Hematopoietic multipotent progenitor cell treated with erythropoietin and hydrocortisone succinate and interleukin-3 and kit ligand, for 6 days (in vitro differentiated cells): ENCODE data around the gene FBXL12.
"Not testable (repeated sequence)": the region's sequence is repeated elsewhere in the genome, so short reads cannot be mapped to it uniquely, and the experiment has no call there.

Experiments
- DNase-seq: peaks from one replicate; pipeline ENCODE4 v3.0.0-alpha.2; 2015

FBXL12 gene

GRCh38 chr19:9818734-9819595, at the start of gene FBXL12:
TSS of gene FBXL12 (minus strand) at chr19:9819079. CDS start at chr19:9818813, 266 bp downstream.
- peak; percentile 100 for DNase-seq

- no peak for DNase-seq
These were observed 47.0 kb upstream of the FBXL12 start for GRCh38 chr19:9865732-9866501.

GRCh38 chr19:9863759-9864158, 44.9 kb upstream of the FBXL12 start:
- no peak for DNase-seq

GRCh38 chr19:9862938-9863337, 44.1 kb upstream of the FBXL12 start:
- no peak for DNase-seq

DNA sequence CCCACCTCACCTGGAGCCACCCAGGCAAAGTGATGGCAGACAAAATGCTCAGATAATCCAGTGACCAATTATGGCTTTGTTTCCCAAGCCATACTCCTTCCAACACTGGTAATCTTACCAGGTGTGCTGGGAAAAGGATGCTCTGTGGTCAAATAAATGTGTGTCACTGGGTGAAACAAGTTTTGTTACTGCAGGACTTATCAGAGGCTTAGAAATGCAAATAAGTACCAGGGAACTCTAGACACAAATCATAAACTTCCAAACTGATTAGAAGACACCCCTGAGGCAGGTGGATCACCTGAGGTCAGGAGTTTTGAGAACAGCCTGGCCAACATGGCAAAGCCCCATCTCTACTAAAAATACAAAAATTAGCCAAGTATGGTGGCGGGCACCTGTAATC, 42.6 kb upstream of the FBXL12 start:
- DNase-seq: no peak

- DNase-seq: no peak
These were observed 41.5 kb upstream of the FBXL12 start for GRCh38 chr19:9860407-9860806.

DNA sequence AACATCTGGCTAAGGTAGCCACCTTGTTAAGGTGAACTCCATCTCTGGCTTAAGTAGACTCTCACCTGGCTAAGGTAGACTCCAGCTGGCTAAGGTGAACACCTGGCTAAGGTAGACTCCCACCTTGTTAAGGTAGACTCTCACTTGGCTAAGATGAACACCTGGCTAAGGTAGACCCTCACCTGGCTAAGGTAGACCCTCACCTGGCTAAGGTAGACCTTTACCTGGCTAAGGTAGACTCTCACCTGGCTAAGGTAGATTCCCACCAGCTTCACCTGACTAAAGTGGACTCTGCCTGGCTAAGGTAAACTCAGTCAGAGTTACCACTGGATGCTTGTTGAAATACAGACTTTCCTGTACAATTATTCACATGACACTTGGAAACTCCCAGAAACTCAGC, 39.9 kb upstream of the FBXL12 start:
- no peak for DNase-seq

GRCh38 chr19:9857920-9858746, 39.3 kb upstream of the FBXL12 start:
- peak; percentile 49 for DNase-seq

GRCh38 chr19:9857076-9857721, 38.3 kb upstream of the FBXL12 start:
- no peak for DNase-seq

- no peak for DNase-seq
These were observed 37.7 kb upstream of the FBXL12 start for GRCh38 chr19:9856609-9857008.

GRCh38 chr19:9854282-9854846, 35.5 kb upstream of the FBXL12 start:
- DNase-seq: no peak

DNA sequence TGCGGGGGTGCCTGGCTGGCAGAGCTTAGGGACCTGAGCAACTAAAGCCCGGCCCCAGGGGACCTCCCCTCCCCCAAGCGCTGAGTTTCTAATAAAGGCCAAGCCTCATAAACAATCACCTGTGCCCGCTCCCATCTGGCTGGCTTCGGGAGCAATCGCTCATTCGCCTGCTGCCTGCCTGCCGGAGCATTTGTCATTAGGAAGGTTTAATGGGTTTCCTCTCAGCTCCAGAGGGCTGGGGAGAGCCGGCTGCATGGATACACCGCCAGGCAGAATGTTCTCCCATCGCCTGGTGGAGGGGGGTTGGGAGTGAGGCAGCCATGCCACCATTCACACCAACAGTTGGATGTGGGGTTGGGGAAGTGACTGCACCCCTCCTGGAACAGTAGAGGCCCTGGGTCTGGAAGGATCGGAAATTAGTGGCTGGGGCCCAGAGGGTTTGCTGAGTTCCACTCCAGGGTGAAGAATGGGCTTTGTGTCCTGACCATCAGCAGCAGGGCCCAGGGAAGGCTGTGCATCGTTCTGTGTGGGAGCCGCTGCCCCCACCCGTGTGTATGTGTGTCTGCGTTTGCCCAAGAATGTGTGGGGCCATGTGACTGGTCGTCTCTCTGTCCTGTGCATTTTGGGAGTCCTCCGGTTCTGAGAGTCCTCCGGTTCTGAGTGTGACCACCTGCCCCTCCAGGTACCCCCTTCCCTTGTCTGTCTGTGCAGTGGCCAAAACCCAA, 31.5 kb upstream of the FBXL12 start:
- no peak for DNase-seq

GRCh38 chr19:9849791-9850190, 30.9 kb upstream of the FBXL12 start:
- no peak for DNase-seq

DNA sequence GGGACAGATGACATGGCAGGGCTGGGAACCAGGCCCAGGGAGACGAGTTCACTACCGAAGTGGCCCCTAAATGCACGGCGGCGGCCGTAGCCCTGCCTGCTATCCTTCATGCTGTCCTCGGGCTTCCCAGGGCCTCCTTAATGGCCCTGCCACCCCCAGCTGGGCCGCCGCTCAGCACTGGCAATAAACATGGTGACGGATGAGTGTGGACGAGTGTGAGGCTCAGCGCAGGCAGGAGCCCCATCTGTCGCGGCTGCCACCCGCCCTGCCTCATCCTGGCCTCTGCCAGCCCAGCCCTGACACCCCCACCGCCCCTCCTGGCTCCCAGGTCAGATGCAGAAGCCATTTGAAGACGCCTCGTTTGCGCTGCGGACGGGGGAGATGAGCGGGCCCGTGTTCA, 29.9 kb upstream of the FBXL12 start:
- DNase-seq: no peak

- DNase-seq: no peak
These were observed 29.2 kb upstream of the FBXL12 start for GRCh38 chr19:9848060-9848459.

DNA sequence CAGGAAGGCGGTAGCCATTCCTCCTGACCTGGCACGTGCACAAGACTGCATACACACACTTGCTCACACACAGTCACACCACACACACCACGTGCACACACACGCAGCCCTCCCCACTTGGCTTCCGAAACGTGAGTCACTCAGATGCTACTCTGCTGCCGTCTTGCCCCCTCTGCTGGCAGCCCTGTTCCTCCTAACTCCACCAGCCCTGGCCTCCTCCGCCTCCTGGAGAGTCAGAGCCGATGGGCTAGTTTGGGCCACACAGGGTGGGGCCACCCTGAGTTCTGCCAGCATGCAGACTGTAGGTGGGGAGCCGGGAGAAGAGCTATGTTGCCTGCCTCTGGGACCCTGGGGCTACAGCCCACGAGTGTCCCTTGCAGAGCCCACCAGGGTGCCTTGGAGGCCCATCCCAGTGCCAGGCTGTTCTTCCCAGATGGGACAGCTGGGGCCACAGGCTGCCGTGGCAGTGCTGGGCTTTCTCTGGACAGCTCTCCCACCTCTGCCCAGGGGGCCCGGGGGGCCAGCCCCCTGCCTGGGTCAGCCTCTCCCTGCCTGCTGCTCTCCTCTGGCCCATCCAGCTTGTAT, 28.3 kb upstream of the FBXL12 start:
- peak; percentile 71 for DNase-seq

GRCh38 chr19:9843626-9844273, 24.9 kb upstream of the FBXL12 start:
- not testable (repeated sequence) for DNase-seq

- no peak for DNase-seq
These were observed 24.2 kb upstream of the FBXL12 start for GRCh38 chr19:9842834-9843625.

DNA sequence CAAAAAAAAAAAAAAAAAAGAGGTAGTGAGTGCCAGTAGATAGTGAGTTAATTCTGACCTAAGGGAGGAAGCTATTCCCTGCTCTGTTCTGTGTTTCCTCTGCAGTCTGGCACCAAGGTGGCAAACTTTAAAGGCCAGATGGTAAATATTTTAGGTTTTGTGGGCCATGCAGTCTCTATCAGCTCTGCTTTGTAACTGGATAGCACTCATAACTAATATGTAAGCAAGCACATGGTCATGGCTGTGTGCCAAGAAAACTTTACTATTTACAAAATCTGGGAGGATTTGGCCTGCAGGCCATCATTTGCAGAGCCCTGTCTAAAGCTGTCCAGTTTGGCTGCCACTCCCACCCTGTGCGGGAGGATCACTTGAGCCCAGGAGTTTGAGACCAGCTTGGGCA, 20.5 kb upstream of the FBXL12 start:
- peak; percentile 34 for DNase-seq

DNA sequence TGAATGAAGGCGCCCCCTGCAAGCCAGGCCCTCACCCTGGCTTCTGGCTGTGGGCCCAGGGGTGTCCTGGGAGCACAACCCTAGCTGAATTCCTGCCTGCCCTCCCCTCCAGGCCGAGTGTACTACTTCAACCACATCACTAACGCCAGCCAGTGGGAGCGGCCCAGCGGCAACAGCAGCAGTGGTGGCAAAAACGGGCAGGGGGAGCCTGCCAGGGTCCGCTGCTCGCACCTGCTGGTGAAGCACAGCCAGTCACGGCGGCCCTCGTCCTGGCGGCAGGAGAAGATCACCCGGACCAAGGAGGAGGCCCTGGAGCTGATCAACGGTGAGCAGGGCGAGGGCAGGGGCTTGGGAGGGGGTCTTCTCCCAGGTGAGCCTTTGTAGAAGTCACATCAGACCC, 19.4 kb upstream of the FBXL12 start:
- DNase-seq: no peak
